MM.1S (cell line): ENCODE results near the gene OSBP2.

Experiments used
- DNase-seq: peaks from one replicate; pipeline ENCODE4 v3.0.0-alpha.2; 2015
- H2AFZ ChIP-seq: fragments of 300-600 bp; sonication (generic); 2 replicates; pipeline ENCODE4 v1.6.0; 2016; ENCODE audit warnings: antibody characterized with exemption, low read length
- H3F3A ChIP-seq: fragments of 300-600 bp; sonication (generic); 2 replicates; pipeline ENCODE4 v1.6.1; 2016; ENCODE audit warnings: mild to moderate bottlenecking, antibody characterized with exemption, low read length, moderate library complexity, mixed read lengths; ENCODE audit not compliant: insufficient read depth
- H3K27ac ChIP-seq: fragments of 300-600 bp; sonication (generic); 2 replicates; pipeline ENCODE4 v1.5.1; 2016; ENCODE audit warnings: mild to moderate bottlenecking, low read length
- H3K27me3 ChIP-seq: fragments of 300-600 bp; sonication (generic); replicated peaks from 2 replicates; pipeline ENCODE4 v1.6.0; 2016; ENCODE audit warnings: low read length; ENCODE audit not compliant: insufficient read depth
- H3K36me3 ChIP-seq: fragments of 300-600 bp; sonication (generic); replicated peaks from 2 replicates; pipeline ENCODE4 v1.6.1; 2016; ENCODE audit warnings: mild to moderate bottlenecking, low read length, mixed read lengths; ENCODE audit not compliant: insufficient read depth
- H3K4me1 ChIP-seq: fragments of 300-600 bp; sonication (generic); 2 replicates; pipeline ENCODE4 v1.6.1; 2016; ENCODE audit warnings: low read length, mixed read lengths
- H3K4me2 ChIP-seq: fragments of 300-600 bp; sonication (generic); 2 replicates; pipeline ENCODE4 v1.6.0; 2016; ENCODE audit warnings: low read depth, low read length
- H3K4me3 ChIP-seq: fragments of 300-600 bp; sonication (generic); 2 replicates; pipeline ENCODE4 v1.5.1; 2016; ENCODE audit warnings: low read length, mixed read lengths
- H3K79me2 ChIP-seq: fragments of 300-600 bp; sonication (generic); 2 replicates; pipeline ENCODE4 v1.6.1; 2016; ENCODE audit warnings: mixed run types, low read length, mixed read lengths
- H3K9ac ChIP-seq: fragments of 300-600 bp; sonication (generic); 2 replicates; pipeline ENCODE4 v1.6.1; 2016; ENCODE audit warnings: low read length, mixed read lengths
- H3K9me2 ChIP-seq: fragments of 300-600 bp; sonication (generic); replicated peaks from 2 replicates; pipeline ENCODE4 v1.6.1; 2016; ENCODE audit warnings: mild to moderate bottlenecking, low read length, mixed read lengths; ENCODE audit not compliant: insufficient read depth
- H3K9me3 ChIP-seq: fragments of 300-600 bp; sonication (generic); replicated peaks from 2 replicates; pipeline ENCODE4 v1.6.1; 2016; ENCODE audit warnings: mild to moderate bottlenecking, low read length, mixed read lengths; ENCODE audit not compliant: insufficient read depth
- H4K20me1 ChIP-seq: fragments of 300-600 bp; sonication (generic); 2 replicates; pipeline ENCODE4 v1.6.1; 2016; ENCODE audit warnings: mild to moderate bottlenecking, low read length, moderate library complexity, mixed read lengths; ENCODE audit not compliant: insufficient read depth
- CTCF ChIP-seq: fragments of 300-600 bp; sonication (generic); IDR thresholded peaks from 2 replicates; pipeline ENCODE4 v1.5.1; 2016; ENCODE audit warnings: antibody characterized with exemption, low read length, mixed read lengths
- EZH2 ChIP-seq: fragments of 300-600 bp; sonication (generic); optimal IDR thresholded peaks from 2 replicates; pipeline ENCODE3; 2017; ENCODE audit warnings: low read depth, mild to moderate bottlenecking, antibody characterized with exemption, low read length, mixed read lengths
- EZH2phosphoT487 ChIP-seq: fragments of 300-600 bp; sonication (generic); IDR thresholded peaks from 2 replicates; pipeline ENCODE4 v1.6.1; 2018; ENCODE audit warnings: antibody characterized with exemption, low read length

The OSBP2 gene

GRCh38 chr22:30843245-30843644 lies 148.6 kb downstream of the OSBP2 start:
- H3K27ac ChIP-seq, result no peak overlapping the region
- no peak for DNase-seq

GRCh38 chr22:30847583-30847982 lies 152.9 kb downstream of the OSBP2 start:
- no peak for DNase-seq
- Histone ChIP-seq H4K20me1 (no peaks in the 10 kb centered on the region), H3F3A (no peaks in the 10 kb centered on the region), H3K27ac (no peak overlapping the region), H3K9ac (no peak overlapping the region), H3K9me2 (no peaks in the 10 kb centered on the region), H3K27me3 (no peaks in the 10 kb centered on the region), H3K4me1 (no peaks in the 10 kb centered on the region), H2AFZ (no peak overlapping the region), H3K36me3 (no peaks in the 10 kb centered on the region), H3K9me3 (no peaks in the 10 kb centered on the region), H3K4me2 (no peak overlapping the region), H3K4me3 (no peak overlapping the region), H3K79me2 (no peaks in the 10 kb centered on the region)
- no peak for TF ChIP-seq EZH2
- no peak for TF ChIP-seq EZH2phosphoT487
- TF ChIP-seq CTCF, result no peak

More at GRCh38 chr22:30843245-30843644, 148.6 kb downstream of the OSBP2 start:
- Histone ChIP-seq H3K4me2 (no peak overlapping the region), H3K27me3 (no peaks in the 10 kb centered on the region), H2AFZ (no peak overlapping the region), H4K20me1 (no peaks in the 10 kb centered on the region), H3K9ac (no peak overlapping the region), H3F3A (no peaks in the 10 kb centered on the region), H3K4me1 (no peaks in the 10 kb centered on the region), H3K4me3 (no peak overlapping the region), H3K9me2 (no peaks in the 10 kb centered on the region), H3K79me2 (no peaks in the 10 kb centered on the region), H3K36me3 (no peaks in the 10 kb centered on the region), H3K9me3 (no peaks in the 10 kb centered on the region)
- no peak for TF ChIP-seq EZH2
- TF ChIP-seq EZH2phosphoT487, result no peak
- no peak for TF ChIP-seq CTCF

GRCh38 chr22:30855266-30855665 lies 160.6 kb downstream of the OSBP2 start:
- H3K4me2 ChIP-seq, result no peak overlapping the region
- no peak overlapping the region for H3K9ac ChIP-seq
- H3K4me3 ChIP-seq, result no peak overlapping the region
- no peak for DNase-seq
- no peaks in the 10 kb centered on the region for H3K36me3 ChIP-seq
- H3K4me1 ChIP-seq, result no peaks in the 10 kb centered on the region
- no peaks in the 10 kb centered on the region for H3K9me2 ChIP-seq
- no peak overlapping the region for H2AFZ ChIP-seq
- H4K20me1 ChIP-seq, result no peaks in the 10 kb centered on the region
- no peaks in the 10 kb centered on the region for H3K79me2 ChIP-seq
- H3K27ac ChIP-seq, result no peak overlapping the region
- no peaks in the 10 kb centered on the region for H3K27me3 ChIP-seq
- H3K9me3 ChIP-seq, result no peaks in the 10 kb centered on the region
- H3F3A ChIP-seq, result no peaks in the 10 kb centered on the region
- TF ChIP-seq CTCF, result no peak
- TF ChIP-seq EZH2phosphoT487, result no peak
- no peak for TF ChIP-seq EZH2
